BLaER1 treated with 17β-estradiol and CSF1 and Interleukin-3, amounts not matched to agents 10 nM and 100 nM (cell line): ENCODE data around the gene GABBR2.

Experiments
- H3K27ac ChIP-seq, 11 experiments: shearing (Covaris generic); formaldehyde crosslinking; 2 replicates each; pipeline ENCODE4 v1.8.1; 2022
- H3K27me3 ChIP-seq, 11 experiments: shearing (Covaris generic); formaldehyde crosslinking; 2 replicates each; pipeline ENCODE4 v1.8.1; 2022
- H3K36me3 ChIP-seq, 11 experiments: shearing (Covaris generic); formaldehyde crosslinking; 2 replicates each; pipeline ENCODE4 v1.8.1; 2022
- H3K4me1 ChIP-seq, 10 experiments: shearing (Covaris generic); formaldehyde crosslinking; 2 replicates each; pipeline ENCODE4 v1.8.1; 2022
- H3K4me2 ChIP-seq, 11 experiments: shearing (Covaris generic); formaldehyde crosslinking; 2 replicates each; pipeline ENCODE4 v1.8.1; 2022
- H3K4me3 ChIP-seq, 10 experiments: shearing (Covaris generic); formaldehyde crosslinking; 2 replicates each; pipeline ENCODE4 v1.8.1; 2022
- H3K9ac ChIP-seq, 11 experiments: shearing (Covaris generic); formaldehyde crosslinking; 2 replicates each; pipeline ENCODE4 v1.8.1; 2022
- H3K9me3 ChIP-seq, 11 experiments: shearing (Covaris generic); formaldehyde crosslinking; replicated peaks in 1 of 11; 2 replicates each; pipeline ENCODE4 v1.8.1; 2022
- H4K20me1 ChIP-seq, 11 experiments: shearing (Covaris generic); formaldehyde crosslinking; 2 replicates each; pipeline ENCODE4 v1.8.1; 2022
- Cebpa-rat ChIP-seq, 11 experiments: shearing (Covaris generic); IDR thresholded peaks; 2 replicates each; pipeline ENCODE4 v1.8.1; 2022

Gene GABBR2

GRCh38 chr9:98569491-98569890 is 139.2 kb downstream of the GABBR2 start:
- Histone ChIP-seq H3K4me3 (no peak overlapping the region), H3K4me1 (peaks cover 0 to 22% (median 18%) of the 10 kb centered on the region in 10 experiments; a peak in 18 of 20 replicates), H3K36me3 (no peaks in the 10 kb centered on the region), H3K27ac (no peak overlapping the region), H3K9me3 (no peaks in the 10 kb centered on the region), H3K9ac (no peak overlapping the region), H4K20me1 (0 out of 22 replicates have a peak, but pooled peaks cover 0 to 7% (median 0%) of the 10 kb centered on the region in 11 experiments), H3K4me2 (no peak overlapping the region), H3K27me3 (peaks cover 0 to 6% (median 0%) of the 10 kb centered on the region in 11 experiments; a peak in 2 of 22 replicates)
- no peak for TF ChIP-seq Cebpa-rat (IDR thresholded peaks at IDR 0.05)

GRCh38 chr9:98568909-98569469 is 139.7 kb downstream of the GABBR2 start:
- Histone ChIP-seq H3K27ac (no peak overlapping the region), H3K4me2 (no peak overlapping the region), H3K4me1 (peaks cover 0 to 22% (median 16%) of the 10 kb centered on the region in 10 experiments; a peak in 14 of 20 replicates), H3K27me3 (peaks cover 0 to 6% (median 0%) of the 10 kb centered on the region in 11 experiments; a peak in 2 of 22 replicates), H3K36me3 (no peaks in the 10 kb centered on the region), H4K20me1 (0 out of 22 replicates have a peak, but pooled peaks cover 0 to 7% (median 0%) of the 10 kb centered on the region in 11 experiments), H3K9me3 (no peaks in the 10 kb centered on the region), H3K4me3 (no peak overlapping the region), H3K9ac (no peak overlapping the region)
- TF ChIP-seq Cebpa-rat (IDR thresholded peaks at IDR 0.05), result no peak

DNA sequence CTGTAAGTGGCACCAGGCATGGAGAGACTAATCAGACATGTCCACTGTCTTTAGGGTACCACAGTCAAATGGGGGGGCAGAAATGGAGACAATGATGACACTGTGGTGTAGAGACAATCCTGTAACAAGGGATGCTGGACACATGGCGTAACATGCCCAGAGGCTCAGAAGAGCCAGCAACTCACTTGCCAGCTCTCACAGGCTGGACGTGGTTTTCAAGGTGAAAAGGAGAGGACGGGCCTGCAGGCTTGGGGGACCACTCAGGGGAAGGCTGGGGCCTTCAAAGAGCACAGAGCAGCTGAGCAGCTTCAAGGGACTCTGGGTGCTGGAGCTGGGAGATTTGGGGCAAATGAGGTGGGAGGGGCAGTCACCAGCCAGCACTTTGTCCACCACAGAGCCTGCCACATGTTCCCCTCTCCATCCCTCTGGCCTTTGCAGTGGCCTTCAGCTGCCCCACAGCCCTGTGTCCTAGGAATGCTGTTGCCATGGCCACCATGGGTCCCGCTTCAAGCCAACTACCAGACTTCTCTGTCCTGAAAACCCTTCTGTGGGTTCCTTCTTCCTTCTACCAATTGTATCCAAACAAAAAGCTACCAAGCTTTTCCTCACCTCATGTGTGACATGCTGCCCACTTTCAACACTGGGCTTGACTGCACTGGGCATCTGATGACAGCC is 140.4 kb downstream of the GABBR2 start:
- no peak for TF ChIP-seq Cebpa-rat (IDR thresholded peaks at IDR 0.05)
- no peak overlapping the region for H3K4me2 ChIP-seq
- 0 out of 22 replicates have a peak, but pooled peaks cover 0 to 7% (median 0%) of the 10 kb centered on the region in 11 experiments for H4K20me1 ChIP-seq
- no peak overlapping the region for H3K9ac ChIP-seq
- no peaks in the 10 kb centered on the region for H3K36me3 ChIP-seq
- H3K4me1 ChIP-seq, result peaks cover 0 to 22% (median 15%) of the 10 kb centered on the region in 10 experiments; a peak in 14 of 20 replicates
- no peak overlapping the region for H3K27ac ChIP-seq
- no peaks in the 10 kb centered on the region for H3K9me3 ChIP-seq
- peaks cover 0 to 6% (median 0%) of the 10 kb centered on the region in 11 experiments; a peak in 2 of 22 replicates for H3K27me3 ChIP-seq
- no peak overlapping the region for H3K4me3 ChIP-seq

- 0 out of 22 replicates have a peak, but pooled peaks cover 0 to 7% (median 0%) of the 10 kb centered on the region in 11 experiments for H4K20me1 ChIP-seq
- no peak overlapping the region for H3K4me2 ChIP-seq
- no peaks in the 10 kb centered on the region for H3K9me3 ChIP-seq
- no peak overlapping the region for H3K9ac ChIP-seq
- H3K4me1 ChIP-seq, result peaks cover 0 to 22% (median 15%) of the 10 kb centered on the region in 10 experiments; a peak in 14 of 20 replicates
- no peaks in the 10 kb centered on the region for H3K36me3 ChIP-seq
- TF ChIP-seq Cebpa-rat (IDR thresholded peaks at IDR 0.05), result no peak
- no peak overlapping the region for H3K4me3 ChIP-seq
- peaks cover 0 to 6% (median 0%) of the 10 kb centered on the region in 11 experiments; a peak in 2 of 22 replicates for H3K27me3 ChIP-seq
- H3K27ac ChIP-seq, result no peak overlapping the region
Observed at GRCh38 chr9:98567540-98568233, 141.0 kb downstream of the GABBR2 start.

DNA sequence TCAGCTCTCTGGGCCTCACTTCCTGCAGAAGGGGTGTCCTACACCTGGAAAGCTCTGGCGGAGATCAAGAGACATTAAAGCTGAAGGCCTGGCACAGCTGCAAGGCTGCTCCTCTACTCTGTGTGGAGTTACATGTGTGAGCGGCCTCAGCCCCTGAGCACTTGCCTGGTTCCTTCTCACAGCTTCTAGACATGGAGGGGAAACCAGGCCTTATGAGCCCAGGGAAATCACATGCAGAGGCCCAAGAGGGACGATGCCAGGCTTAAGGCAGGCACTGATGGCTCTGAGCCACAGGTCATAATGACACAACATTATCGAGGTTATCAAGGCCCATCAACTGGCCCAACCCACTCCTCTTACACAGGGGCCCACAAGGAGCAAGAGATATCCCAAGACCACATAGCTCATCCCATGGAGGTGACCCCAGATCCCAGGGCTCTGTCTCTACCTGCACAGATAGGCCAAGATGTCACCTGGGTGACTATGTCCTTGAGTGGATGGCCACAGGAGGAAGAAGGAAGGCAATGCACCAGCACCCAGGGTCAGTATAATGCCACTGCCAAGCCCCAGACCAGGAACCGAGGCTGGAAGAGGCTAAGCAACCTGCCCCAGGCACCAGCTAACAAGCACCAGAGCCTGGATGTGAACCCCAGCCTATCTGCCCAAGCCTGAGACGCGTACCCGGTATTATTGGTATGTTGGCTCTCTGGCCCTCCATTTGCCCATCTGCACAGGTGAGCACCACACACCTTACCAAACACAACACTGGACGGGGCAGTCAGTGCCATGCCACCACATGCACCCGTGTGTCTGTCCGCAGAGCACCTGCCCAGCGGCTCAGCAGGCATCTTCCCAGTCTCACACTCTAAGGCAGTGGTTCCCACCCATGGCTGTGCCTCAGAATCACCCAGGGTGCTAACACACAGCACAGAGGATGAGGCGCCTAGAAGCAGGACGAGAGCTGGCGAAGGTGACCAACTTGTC is 143.3 kb downstream of the GABBR2 start:
- no peak overlapping the region for H3K9ac ChIP-seq
- no peaks in the 10 kb centered on the region; a peak in 1 of 22 replicates for H3K27me3 ChIP-seq
- H4K20me1 ChIP-seq, result no peaks in the 10 kb centered on the region
- H3K4me3 ChIP-seq, result no peak overlapping the region
- peaks cover 0 to 8% (median 6%) of the 10 kb centered on the region in 10 experiments; a peak in 13 of 20 replicates for H3K4me1 ChIP-seq
- H3K4me2 ChIP-seq, result no peak overlapping the region
- TF ChIP-seq Cebpa-rat (IDR thresholded peaks at IDR 0.05), result no peak
- no peaks in the 10 kb centered on the region for H3K36me3 ChIP-seq
- H3K9me3 ChIP-seq, result no peaks in the 10 kb centered on the region
- no peak overlapping the region for H3K27ac ChIP-seq

- Histone ChIP-seq H3K9ac (no peak overlapping the region), H3K4me2 (no peak overlapping the region), H3K27ac (no peak overlapping the region), H4K20me1 (no peaks in the 10 kb centered on the region), H3K9me3 (no peaks in the 10 kb centered on the region), H3K4me3 (no peak overlapping the region), H3K4me1 (peaks cover 0 to 4% (median 0%) of the 10 kb centered on the region in 10 experiments; a peak in 5 of 20 replicates), H3K36me3 (no peaks in the 10 kb centered on the region), H3K27me3 (no peaks in the 10 kb centered on the region; a peak in 1 of 22 replicates)
- TF ChIP-seq Cebpa-rat (IDR thresholded peaks at IDR 0.05), result no peak
Observed at GRCh38 chr9:98564714-98565113, 144.0 kb downstream of the GABBR2 start.

DNA sequence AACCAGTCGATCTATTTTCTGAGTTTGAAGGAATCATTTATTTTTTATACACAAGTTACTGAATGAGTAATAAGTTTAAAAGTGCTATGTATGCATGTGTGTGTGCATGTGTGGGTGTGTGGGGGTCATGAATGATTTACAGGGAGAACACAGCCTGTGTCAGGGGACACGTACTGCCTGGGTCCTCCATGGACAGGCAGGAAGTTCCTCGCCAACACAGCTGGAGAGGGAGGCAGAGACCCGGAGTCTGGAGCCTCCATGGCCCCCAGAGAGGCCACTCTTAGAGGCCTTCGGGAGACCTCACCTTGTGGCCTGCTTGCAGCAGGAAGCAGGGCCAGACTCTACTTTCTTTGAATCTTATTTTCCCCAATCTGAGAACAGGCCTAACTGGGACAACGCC is 144.7 kb downstream of the GABBR2 start:
- Histone ChIP-seq H3K9me3 (no peaks in the 10 kb centered on the region), H3K4me3 (no peak overlapping the region), H3K9ac (no peak overlapping the region), H3K36me3 (no peaks in the 10 kb centered on the region), H3K27me3 (no peaks in the 10 kb centered on the region; a peak in 1 of 22 replicates), H3K4me2 (no peak overlapping the region), H3K4me1 (peaks cover 0 to 4% (median 0%) of the 10 kb centered on the region in 10 experiments; a peak in 2 of 20 replicates), H3K27ac (no peak overlapping the region), H4K20me1 (no peaks in the 10 kb centered on the region)
- TF ChIP-seq Cebpa-rat (IDR thresholded peaks at IDR 0.05), result no peak

GRCh38 chr9:98563212-98563907 is 145.4 kb downstream of the GABBR2 start:
- Histone ChIP-seq H3K27ac (no peak overlapping the region), H3K4me3 (no peak overlapping the region), H4K20me1 (no peaks in the 10 kb centered on the region), H3K9me3 (no peaks in the 10 kb centered on the region), H3K36me3 (no peaks in the 10 kb centered on the region), H3K9ac (no peak overlapping the region), H3K4me2 (no peak overlapping the region), H3K4me1 (peaks cover 0 to 4% (median 0%) of the 10 kb centered on the region in 10 experiments; a peak in 2 of 20 replicates), H3K27me3 (no peaks in the 10 kb centered on the region)
- TF ChIP-seq Cebpa-rat (IDR thresholded peaks at IDR 0.05), result no peak
